ENCODE results near the gene SPSB1. TPM values are rescaled to one million over a fixed set of nuclear protein-coding genes. Genes with fewer than 3 reads are reported as not detected.

The SPSB1 gene
- total RNA-seq, 2 experiments from 2014 or later: 17.4 to 18.0 TPM

DNA sequence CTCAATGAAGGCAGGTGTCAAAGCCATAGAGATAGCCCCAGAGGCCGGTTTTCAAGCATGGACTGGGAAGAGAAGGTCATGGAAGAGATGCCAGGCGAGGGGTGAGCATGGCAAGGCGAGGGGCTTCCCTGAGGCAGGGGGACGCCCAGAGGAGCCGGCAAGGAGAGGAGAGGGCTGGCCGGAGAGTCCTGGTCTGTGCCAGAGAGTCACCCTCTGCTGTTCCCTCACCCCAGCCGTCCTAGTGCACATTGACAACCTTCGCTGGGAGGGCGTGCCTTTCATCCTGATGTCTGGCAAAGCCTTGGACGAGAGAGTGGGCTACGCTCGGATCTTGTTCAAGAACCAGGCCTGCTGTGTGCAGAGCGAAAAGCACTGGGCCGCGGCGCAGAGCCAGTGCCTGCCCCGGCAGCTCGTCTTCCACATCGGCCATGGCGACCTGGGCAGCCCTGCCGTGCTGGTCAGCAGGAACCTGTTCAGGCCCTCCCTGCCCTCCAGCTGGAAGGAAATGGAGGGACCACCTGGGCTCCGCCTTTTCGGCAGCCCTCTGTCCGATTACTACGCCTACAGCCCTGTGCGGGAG lies 29.3 kb upstream of the SPSB1 start:
- Mint-ChIP-seq H3K27ac (no peak overlapping the region), H3K36me3 (ENCODE audit: low read depth) (peaks cover 24% of the 10 kb centered on the region), H3K4me3 (no peak overlapping the region), H3K4me1 (peaks cover 16% of the 10 kb centered on the region), H3K9me3 (peaks cover 27% of the 10 kb centered on the region), H3K27me3 (no peaks in the 10 kb centered on the region)
- POLR2A ChIA-PET: no interaction called here
- DNase-seq: no peak
- CTCF ChIA-PET: interaction anchor here (6.0 kb wide), 1 partner anchor 193 kb away, joined by 60 read pairs; no protein-coding TSS in a partner anchor

DNA sequence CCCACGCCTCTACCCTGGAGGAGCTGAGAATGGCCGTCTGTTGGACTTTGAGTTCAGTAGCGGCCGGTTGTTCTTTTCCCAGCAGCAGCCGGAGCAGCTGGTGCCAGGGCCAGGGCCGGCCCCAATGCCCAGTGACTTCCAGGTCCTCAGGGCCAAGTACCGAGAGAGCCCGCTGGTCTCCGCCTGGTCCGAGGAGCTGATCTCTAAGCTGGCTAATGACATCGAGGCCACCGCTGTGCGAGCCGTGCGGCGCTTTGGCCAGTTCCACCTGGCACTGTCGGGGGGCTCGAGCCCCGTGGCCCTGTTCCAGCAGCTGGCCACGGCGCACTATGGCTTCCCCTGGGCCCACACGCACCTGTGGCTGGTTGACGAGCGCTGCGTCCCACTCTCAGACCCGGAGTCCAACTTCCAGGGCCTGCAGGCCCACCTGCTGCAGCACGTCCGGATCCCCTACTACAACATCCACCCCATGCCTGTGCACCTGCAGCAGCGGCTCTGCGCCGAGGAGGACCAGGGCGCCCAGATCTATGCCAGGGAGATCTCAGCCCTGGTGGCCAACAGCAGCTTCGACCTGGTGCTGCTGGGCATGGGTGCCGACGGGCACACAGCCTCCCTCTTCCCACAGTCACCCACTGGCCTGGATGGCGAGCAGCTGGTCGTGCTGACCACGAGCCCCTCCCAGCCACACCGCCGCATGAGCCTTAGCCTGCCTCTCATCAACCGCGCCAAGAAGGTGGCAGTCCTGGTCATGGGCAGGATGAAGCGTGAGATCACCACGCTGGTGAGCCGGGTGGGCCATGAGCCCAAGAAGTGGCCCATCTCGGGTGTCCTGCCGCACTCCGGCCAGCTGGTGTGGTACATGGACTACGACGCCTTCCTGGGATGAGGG lies 28.5 kb upstream of the SPSB1 start:
- Mint-ChIP-seq H3K36me3 (ENCODE audit: low read depth) (peaks cover 19% of the 10 kb centered on the region), H3K27ac (no peak overlapping the region), H3K27me3 (no peaks in the 10 kb centered on the region), H3K4me1 (peaks cover 16% of the 10 kb centered on the region), H3K9me3 (peaks cover 20% of the 10 kb centered on the region), H3K4me3 (no peak overlapping the region)
- ChIA-PET POLR2A (no interaction called here), CTCF (interaction anchor here (1.1 to 6.0 kb wide), 2 partner anchors 68 to 192 kb away, joined by 3 to 60 read pairs; no protein-coding TSS in a partner anchor)
- DNase-seq: no peak

DNA sequence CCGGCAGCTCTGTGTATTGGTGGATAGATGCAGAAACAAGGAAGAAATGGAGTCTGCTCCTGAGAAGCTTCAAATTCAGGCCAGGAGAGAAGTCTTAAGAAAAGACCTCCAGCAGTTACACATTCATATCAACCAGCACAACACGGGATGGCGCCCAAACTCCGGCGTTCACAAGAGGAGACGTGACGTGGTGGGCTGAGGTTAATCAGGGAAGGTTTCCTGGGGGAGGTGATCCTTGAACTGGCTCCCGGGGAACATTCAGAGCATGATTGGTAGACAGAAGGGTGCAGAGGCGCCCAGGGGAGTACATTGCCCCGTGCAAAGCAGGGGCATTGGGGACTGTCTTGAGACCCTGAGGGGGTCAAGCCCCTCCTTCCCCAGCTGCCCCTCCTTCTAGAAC lies 27.7 kb upstream of the SPSB1 start:
- peaks cover 12% of the 10 kb centered on the region for H3K9me3 Mint-ChIP-seq
- peaks cover 12% of the 10 kb centered on the region for H3K36me3 Mint-ChIP-seq (ENCODE audit: low read depth)
- peaks cover 16% of the 10 kb centered on the region for H3K4me1 Mint-ChIP-seq
- H3K27ac Mint-ChIP-seq: no peak overlapping the region
- no peaks in the 10 kb centered on the region for H3K27me3 Mint-ChIP-seq
- H3K4me3 Mint-ChIP-seq: no peak overlapping the region
- no peak for DNase-seq
- CTCF ChIA-PET: interaction anchor here (1.1 to 6.0 kb wide), 2 partner anchors 69 to 192 kb away, joined by 3 to 60 read pairs; no protein-coding TSS in a partner anchor
- POLR2A ChIA-PET: no interaction called here

DNA sequence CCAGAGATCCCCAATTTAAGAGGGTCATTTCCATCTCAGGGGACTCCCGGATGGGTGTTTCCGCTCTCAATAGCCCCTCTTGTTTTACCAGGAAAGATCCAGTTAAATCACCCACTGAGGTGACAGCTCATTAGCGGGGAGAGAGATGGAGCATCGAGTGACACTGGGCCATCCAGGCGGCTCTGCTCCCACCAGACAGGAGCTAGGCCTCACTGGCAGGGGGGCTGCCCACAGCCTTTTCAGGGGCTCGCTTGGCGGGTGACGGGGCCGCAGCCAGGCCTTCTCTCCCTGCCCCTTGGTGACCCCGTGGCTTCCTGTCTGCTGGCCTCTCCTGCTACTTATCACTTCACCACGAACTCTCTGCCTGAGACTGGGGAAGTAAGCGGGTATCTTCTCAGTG lies 26.7 kb upstream of the SPSB1 start:
- H3K4me1 Mint-ChIP-seq: peaks cover 16% of the 10 kb centered on the region
- CTCF ChIA-PET: interaction anchor here (0.5 to 6.0 kb wide), 2 partner anchors 124 to 191 kb away, joined by 3 to 60 read pairs; no protein-coding TSS in a partner anchor
- peaks cover 3% of the 10 kb centered on the region for H3K9me3 Mint-ChIP-seq
- no peaks in the 10 kb centered on the region for H3K27me3 Mint-ChIP-seq
- no peak overlapping the region for H3K4me3 Mint-ChIP-seq
- POLR2A ChIA-PET: no interaction called here
- H3K36me3 Mint-ChIP-seq (ENCODE audit: low read depth): peaks cover 4% of the 10 kb centered on the region
- DNase-seq: no peak
- H3K27ac Mint-ChIP-seq: no peak overlapping the region

DNA sequence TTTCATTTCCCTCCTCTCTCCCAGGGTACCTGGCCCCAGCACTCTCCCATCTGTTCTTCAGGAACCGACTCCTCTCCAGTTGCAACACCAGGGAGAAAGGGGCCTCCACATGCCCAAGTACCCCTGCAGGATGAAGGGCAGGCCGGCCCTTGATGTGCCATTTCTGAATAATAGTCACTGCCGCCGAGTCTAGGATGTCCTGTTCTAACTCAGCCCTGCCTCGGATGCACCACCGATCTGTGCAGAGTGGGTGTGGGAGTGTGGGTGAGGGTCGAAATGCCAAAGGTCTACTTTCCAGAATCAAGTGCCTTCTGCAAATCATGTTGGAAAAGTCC lies 25.4 kb upstream of the SPSB1 start:
- no peak overlapping the region for H3K27ac Mint-ChIP-seq
- H3K4me3 Mint-ChIP-seq: no peak overlapping the region
- H3K9me3 Mint-ChIP-seq: no peaks in the 10 kb centered on the region
- H3K36me3 Mint-ChIP-seq (ENCODE audit: low read depth): no peaks in the 10 kb centered on the region
- ChIA-PET POLR2A (interaction anchor here (0.9 to 1.2 kb wide), 3 partner anchors 8 to 53 kb away, joined by 3 read pairs; no protein-coding TSS in a partner anchor), CTCF (interaction anchor here (0.6 to 6.0 kb wide), 34 partner anchors 8 to 349 kb away, joined by 3 to 60 read pairs (median 4); partner anchors contain the start of genes H6PD, SPSB1 and TMEM201)
- no peak for DNase-seq
- peaks cover 16% of the 10 kb centered on the region for H3K4me1 Mint-ChIP-seq
- no peaks in the 10 kb centered on the region for H3K27me3 Mint-ChIP-seq

DNA sequence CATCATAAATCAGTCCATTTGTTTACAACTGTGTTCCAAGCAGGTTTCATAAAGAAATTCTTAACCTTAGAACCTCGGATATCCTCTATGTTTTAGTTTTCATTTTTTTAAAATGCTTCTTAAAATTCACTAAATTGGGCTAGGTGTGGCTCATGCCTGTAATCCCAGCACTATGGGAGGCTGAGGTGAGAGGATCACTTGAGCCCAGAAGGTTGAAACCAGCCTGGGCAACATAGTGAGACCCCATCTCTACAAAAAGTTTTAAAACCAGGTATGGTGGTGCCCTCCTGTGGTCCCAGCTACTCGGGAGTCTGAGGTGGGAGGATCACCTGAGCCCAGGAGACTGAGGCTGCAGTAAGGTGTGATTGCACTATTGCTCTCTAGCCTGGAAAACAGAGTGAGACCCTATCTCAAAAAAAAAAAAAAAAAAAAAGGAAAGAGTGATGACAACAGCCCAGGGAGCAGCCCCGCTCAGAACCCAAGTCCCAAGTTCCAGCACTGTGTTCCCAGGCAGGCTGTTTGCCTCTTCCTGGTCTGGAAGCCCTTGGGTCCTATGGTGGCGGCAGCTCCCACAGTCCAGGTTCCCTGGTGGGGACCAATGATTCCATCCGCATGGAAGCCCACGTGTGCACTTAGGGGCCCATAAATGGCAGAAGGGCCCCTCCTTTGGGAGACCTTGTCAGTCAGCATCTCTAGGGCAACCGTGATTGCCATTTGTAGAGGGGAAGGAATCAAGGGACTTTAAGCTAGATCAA lies 24.7 kb upstream of the SPSB1 start:
- no peak overlapping the region for H3K27ac Mint-ChIP-seq
- H3K4me1 Mint-ChIP-seq: peaks cover 16% of the 10 kb centered on the region
- H3K4me3 Mint-ChIP-seq: no peak overlapping the region
- H3K36me3 Mint-ChIP-seq (ENCODE audit: low read depth): no peaks in the 10 kb centered on the region
- no peak for DNase-seq
- POLR2A ChIA-PET: no interaction called here
- H3K9me3 Mint-ChIP-seq: no peaks in the 10 kb centered on the region
- CTCF ChIA-PET: interaction anchor here (0.5 to 6.0 kb wide), 14 partner anchors 14 to 398 kb away, joined by 3 to 60 read pairs (median 8); partner anchors contain the start of genes SPSB1 and TMEM201
- H3K27me3 Mint-ChIP-seq: peaks cover 1% of the 10 kb centered on the region

DNA sequence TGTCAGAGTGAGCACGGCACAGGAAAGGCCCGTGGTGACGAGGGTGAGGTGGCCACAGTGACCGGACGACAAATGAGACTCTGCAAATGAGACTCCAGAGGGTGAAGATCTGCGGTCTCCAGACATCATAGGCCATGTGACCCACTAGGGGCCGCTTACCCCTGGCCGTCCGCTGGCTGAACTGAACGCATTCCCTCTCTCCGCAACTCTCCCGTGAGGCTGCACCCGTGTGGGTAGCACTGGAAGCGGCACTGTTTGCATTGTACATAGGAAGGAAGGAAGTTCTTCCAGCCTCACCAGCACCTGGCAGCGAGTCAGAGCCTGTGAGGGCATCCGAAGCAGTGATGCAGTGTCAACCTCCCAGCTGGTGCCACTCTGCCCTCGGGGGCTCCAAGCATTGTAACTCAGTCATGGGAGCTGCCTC lies 23.6 kb upstream of the SPSB1 start:
- POLR2A ChIA-PET: interaction anchor here (0.6 to 1.5 kb wide), 3 partner anchors 20 to 115 kb away, joined by 3 to 4 read pairs (median 3); partner anchors contain the start of gene H6PD
- no peak overlapping the region for H3K4me3 Mint-ChIP-seq

DNA sequence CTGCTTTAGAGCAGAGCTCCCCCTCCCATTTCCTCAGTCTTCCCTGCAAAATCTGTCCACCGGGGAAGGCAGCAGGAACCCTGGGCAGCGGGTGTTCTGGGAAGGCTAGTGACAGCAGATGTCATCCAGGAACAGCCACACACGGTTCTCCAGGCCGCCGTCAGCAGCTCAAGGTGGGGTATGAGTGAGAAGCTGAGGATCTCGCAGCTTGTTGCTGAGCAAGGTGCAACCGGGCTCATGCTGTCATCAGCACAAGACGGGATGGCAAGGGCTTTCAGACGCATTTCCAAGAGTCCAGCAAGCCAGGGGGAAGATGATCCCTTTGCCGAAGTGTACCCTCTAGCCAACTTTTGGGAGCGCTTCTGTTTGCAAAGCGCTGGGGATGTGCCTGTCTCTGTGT lies 23.0 kb upstream of the SPSB1 start:
- POLR2A ChIA-PET: interaction anchor here (0.8 to 1.5 kb wide), 2 partner anchors 19 to 35 kb away, joined by 3 to 4 read pairs; partner anchors contain the start of gene H6PD
- Mint-ChIP-seq H3K9me3 (no peaks in the 10 kb centered on the region), H3K4me1 (peaks cover 16% of the 10 kb centered on the region), H3K4me3 (no peak overlapping the region), H3K36me3 (ENCODE audit: low read depth) (no peaks in the 10 kb centered on the region), H3K27ac (no peak overlapping the region), H3K27me3 (peaks cover 3% of the 10 kb centered on the region)
- CTCF ChIA-PET: interaction anchor here (1.0 to 4.5 kb wide), 4 partner anchors 14 to 221 kb away, joined by 3 to 35 read pairs (median 5); no protein-coding TSS in a partner anchor
- no peak for DNase-seq

More for the DNA sequence above, 23.6 kb upstream of the SPSB1 start:
- Mint-ChIP-seq H3K27ac (no peak overlapping the region), H3K4me1 (peaks cover 16% of the 10 kb centered on the region), H3K27me3 (peaks cover 3% of the 10 kb centered on the region), H3K9me3 (no peaks in the 10 kb centered on the region), H3K36me3 (ENCODE audit: low read depth) (no peaks in the 10 kb centered on the region)
- CTCF ChIA-PET: interaction anchor here (1.1 to 6.0 kb wide), 5 partner anchors 15 to 222 kb away, joined by 3 to 60 read pairs (median 48); partner anchors contain the start of gene SPSB1
- no peak for DNase-seq

DNA sequence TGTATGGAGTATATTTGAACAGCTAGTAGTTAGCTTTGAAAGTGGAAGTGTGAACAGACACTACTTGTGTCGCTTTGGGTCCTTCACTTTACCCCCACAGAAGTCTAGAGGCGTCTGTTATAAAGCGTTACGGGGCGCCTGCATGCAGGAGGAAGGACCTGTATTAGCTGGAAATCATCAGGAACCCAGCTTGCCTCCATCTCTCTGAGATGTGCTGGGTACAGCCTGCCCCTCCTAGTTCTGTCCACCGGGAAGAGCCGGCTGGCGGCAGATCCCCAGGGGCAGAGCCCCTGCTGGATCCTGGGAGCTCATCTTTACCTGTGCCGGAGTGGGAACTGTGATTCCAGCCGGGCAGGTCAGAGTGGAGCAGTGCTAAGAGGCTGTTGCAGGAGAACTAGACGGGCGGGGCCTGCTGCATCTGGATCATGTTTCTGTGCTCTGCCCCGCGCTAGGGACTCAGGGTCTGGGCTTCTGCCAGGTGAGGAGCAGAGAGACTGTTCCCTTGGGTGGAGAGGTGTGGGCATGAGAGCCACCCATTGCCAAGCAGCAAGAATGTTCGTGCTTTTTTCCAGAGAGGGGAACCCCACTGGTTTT lies 22.3 kb upstream of the SPSB1 start:
- ChIA-PET POLR2A (interaction anchor here (1.5 kb wide), 1 partner anchor 36 kb away, joined by 4 read pairs; the partner anchor contains the start of gene H6PD), CTCF (interaction anchor here (1.0 to 4.5 kb wide), 4 partner anchors 14 to 220 kb away, joined by 3 to 35 read pairs (median 5); no protein-coding TSS in a partner anchor)
- no peak for DNase-seq
- peaks cover 3% of the 10 kb centered on the region for H3K36me3 Mint-ChIP-seq (ENCODE audit: low read depth)
- peaks cover 22% of the 10 kb centered on the region for H3K4me1 Mint-ChIP-seq
- no peak overlapping the region for H3K4me3 Mint-ChIP-seq
- H3K9me3 Mint-ChIP-seq: no peaks in the 10 kb centered on the region
- H3K27ac Mint-ChIP-seq: no peak overlapping the region
- peaks cover 8% of the 10 kb centered on the region for H3K27me3 Mint-ChIP-seq

DNA sequence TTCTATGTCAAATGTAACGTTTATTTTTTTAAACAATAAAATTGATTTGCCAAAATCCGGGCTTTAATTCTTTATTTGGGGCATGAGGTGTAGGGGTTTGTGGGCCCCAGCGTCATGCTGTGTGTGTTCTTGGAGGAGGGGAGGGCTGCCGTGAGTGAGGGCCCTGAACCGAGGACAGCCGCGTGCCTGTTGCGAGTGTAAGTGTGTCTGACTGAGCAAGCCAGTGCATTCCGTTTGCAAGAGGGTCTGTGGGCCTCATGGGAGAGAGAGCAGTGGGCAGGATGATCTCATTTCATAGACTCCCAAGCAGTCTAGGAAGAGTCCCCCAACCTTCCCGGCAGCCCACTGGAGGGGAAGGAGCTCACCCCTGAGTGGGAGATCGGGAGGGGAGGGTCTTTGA lies 21.4 kb upstream of the SPSB1 start:
- H3K27ac Mint-ChIP-seq: no peak overlapping the region
- H3K27me3 Mint-ChIP-seq: peaks cover 9% of the 10 kb centered on the region
- POLR2A ChIA-PET: no interaction called here
- no peak overlapping the region for H3K4me3 Mint-ChIP-seq
- peaks cover 3% of the 10 kb centered on the region for H3K36me3 Mint-ChIP-seq (ENCODE audit: low read depth)
- H3K9me3 Mint-ChIP-seq: no peaks in the 10 kb centered on the region
- CTCF ChIA-PET: no interaction called here
- no peak for DNase-seq
- H3K4me1 Mint-ChIP-seq: peaks cover 29% of the 10 kb centered on the region

DNA sequence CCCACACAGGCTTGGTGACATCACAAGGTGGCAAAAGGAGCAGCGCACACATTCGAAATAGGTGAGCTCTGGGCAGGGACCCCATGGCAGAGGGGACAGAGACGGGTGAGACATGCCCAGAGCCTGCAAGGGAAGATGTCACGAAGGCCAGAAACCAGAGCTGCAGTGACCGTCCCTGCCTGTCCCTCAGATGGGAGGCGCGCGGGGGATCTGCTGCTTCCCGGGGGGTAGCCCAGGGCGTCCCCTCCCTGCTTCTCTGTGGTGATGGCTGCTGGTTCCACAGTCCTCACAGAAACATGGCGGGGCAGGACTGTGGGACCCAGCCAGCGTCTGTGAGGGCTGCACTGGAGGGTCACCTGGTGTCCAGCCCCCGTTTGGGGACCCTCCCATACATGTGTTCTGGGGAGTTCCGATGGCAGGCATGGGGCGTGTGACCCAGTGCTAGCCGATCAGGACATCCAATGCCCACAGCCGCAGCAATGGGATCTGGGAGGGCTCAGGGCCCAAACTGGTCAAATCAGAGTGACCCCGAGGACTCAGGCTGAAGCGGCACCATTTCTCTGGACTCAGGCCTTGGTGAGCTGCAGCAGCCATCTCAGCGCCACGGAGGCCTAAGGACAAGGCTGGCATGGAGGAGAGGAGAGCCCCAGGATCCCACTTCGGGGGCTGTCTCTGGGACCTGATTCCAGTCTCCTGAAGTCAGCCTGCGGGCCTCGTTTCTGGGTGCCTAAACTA lies 20.7 kb upstream of the SPSB1 start:
- Mint-ChIP-seq H3K9me3 (no peaks in the 10 kb centered on the region), H3K27ac (no peak overlapping the region), H3K4me1 (peaks cover 26% of the 10 kb centered on the region), H3K4me3 (no peak overlapping the region), H3K27me3 (peaks cover 9% of the 10 kb centered on the region), H3K36me3 (ENCODE audit: low read depth) (peaks cover 3% of the 10 kb centered on the region)
- DNase-seq: no peak
- POLR2A ChIA-PET: no interaction called here
- CTCF ChIA-PET: interaction anchor here (1.6 to 2.2 kb wide), 2 partner anchors 18 to 185 kb away, joined by 3 to 10 read pairs; no protein-coding TSS in a partner anchor

Measured in activated CD4-positive, alpha-beta memory T cell treated with anti-CD3 and anti-CD28 coated beads, Interleukin-2, amount 10 ng/mL, durations not matched to agents 7 days and 5 days (primary cell).